Measurements from ENCODE around the gene ANO9. TPM values are rescaled to one million over a fixed set of nuclear protein-coding genes. Genes with fewer than 3 reads are reported as not detected.

ANO9 gene
- total and polyA plus RNA-seq, 9 donors: 0.12 to 11.4 (median 0.77) TPM

DNA sequence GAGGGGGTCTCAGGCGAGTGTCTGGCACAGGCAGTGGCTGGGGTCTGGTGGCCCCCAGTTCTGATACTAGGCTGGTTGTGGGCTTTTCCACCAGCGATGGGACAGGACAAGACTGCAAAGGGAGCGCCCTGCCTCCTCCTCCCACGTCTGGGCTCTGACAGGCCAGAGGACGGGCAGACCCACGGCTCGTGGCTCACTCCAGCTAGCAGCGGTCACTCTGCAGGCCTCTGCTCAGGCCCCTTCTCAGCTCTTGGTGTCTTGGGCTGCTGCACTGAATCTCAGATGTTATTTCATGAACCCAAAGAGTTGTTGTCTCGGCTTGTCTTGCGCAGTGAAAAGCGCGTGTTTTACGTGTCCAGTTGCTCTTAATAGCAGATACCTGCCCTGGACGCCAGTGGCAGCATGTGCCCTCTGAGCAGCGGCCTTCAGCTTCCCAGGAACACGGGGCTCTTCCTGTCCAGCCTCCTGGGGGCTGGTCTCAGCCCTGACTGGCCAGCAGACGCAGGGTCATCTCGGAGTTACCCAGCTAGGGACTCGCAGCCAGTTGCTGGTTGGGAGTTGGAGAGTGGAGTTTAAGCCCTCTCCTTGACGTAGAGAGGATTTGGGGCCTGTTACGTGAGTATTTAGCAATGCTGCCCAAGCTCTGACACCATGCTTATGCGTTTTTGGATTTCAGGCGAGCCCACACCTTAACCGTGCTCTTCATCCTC is 17.9 kb upstream of the ANO9 start:
- Histone ChIP-seq H3K9me3 (no peaks in the 10 kb centered on the region), H3K36me3 (no peaks in the 10 kb centered on the region), H3K27ac (no peak overlapping the region), H3K4me3 (no peak overlapping the region), H3K4me1 (ENCODE audit: insufficient read depth) (no peaks in the 10 kb centered on the region), H3K27me3 (no peaks in the 10 kb centered on the region)
- intact Hi-C loops (cut with DNase I): loop anchor here in 1 of 4 donors (10.0 kb wide), 1 partner anchor 45 kb away; the partner anchor contains the start of gene RNH1
- WGBS, 3 donors: 91 to 95% (median 93%) methylated on average over 22 to 24 of the region's 24 CpGs
- TF ChIP-seq EP300 (IDR thresholded peaks at IDR 0.05) (no peak), POLR2A (IDR thresholded peaks at IDR 0.05) (no peak)
- TF ChIP-seq, protein P1, sequence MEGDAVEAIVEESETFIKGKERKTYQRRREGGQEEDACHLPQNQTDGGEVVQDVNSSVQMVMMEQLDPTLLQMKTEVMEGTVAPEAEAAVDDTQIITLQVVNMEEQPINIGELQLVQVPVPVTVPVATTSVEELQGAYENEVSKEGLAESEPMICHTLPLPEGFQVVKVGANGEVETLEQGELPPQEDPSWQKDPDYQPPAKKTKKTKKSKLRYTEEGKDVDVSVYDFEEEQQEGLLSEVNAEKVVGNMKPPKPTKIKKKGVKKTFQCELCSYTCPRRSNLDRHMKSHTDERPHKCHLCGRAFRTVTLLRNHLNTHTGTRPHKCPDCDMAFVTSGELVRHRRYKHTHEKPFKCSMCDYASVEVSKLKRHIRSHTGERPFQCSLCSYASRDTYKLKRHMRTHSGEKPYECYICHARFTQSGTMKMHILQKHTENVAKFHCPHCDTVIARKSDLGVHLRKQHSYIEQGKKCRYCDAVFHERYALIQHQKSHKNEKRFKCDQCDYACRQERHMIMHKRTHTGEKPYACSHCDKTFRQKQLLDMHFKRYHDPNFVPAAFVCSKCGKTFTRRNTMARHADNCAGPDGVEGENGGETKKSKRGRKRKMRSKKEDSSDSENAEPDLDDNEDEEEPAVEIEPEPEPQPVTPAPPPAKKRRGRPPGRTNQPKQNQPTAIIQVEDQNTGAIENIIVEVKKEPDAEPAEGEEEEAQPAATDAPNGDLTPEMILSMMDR (IDR thresholded peaks at IDR 0.05): no peak
- no peak for DNase-seq

DNA sequence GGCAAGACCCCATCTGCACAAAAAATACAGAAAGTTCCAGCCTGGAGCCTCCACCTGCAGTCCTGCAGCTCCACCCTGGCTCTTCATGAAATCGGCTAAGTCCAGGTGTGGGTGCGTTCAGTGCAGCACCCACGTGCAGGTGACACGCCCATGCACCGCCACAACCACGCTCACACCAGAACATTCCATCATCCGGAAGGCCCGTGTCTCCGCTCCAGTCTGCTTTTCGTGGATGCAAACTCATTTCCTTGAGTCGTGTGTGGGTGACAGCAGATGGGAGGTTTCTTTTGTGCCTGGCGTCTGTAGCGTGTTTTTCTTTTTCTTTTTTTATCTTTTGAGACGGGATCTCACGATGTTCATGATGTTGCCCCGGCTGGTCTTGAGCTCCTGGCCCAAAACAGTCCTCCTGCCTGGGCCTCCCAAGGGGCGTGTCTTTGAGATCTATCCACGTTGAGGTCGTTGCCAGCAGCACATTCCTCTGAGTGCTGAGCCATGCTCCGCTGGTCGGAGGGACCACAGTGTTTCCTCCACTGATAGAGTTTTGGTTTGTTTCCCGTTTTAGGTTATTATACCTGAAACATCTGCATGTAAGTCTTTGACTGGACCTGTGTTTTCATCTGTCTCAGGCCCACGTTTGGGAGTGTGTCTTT is 15.4 kb upstream of the ANO9 start:
- Histone ChIP-seq H3K27me3 (no peaks in the 10 kb centered on the region), H3K36me3 (no peaks in the 10 kb centered on the region), H3K27ac (no peak overlapping the region), H3K4me1 (ENCODE audit: insufficient read depth) (no peaks in the 10 kb centered on the region), H3K9me3 (no peaks in the 10 kb centered on the region), H3K4me3 (no peak overlapping the region)
- WGBS, 3 donors: 69 to 72% (median 70%) methylated on average over 23 of the region's 23 CpGs
- no peak for DNase-seq
- intact Hi-C loops (cut with DNase I): loop anchor here in 1 of 4 donors (10.0 kb wide), 1 partner anchor 48 kb away; the partner anchor contains the start of gene RNH1
- TF ChIP-seq POLR2A (IDR thresholded peaks at IDR 0.05) (no peak), EP300 (IDR thresholded peaks at IDR 0.05) (no peak)
- TF ChIP-seq, protein P1 (IDR thresholded peaks at IDR 0.05): no peak

DNA sequence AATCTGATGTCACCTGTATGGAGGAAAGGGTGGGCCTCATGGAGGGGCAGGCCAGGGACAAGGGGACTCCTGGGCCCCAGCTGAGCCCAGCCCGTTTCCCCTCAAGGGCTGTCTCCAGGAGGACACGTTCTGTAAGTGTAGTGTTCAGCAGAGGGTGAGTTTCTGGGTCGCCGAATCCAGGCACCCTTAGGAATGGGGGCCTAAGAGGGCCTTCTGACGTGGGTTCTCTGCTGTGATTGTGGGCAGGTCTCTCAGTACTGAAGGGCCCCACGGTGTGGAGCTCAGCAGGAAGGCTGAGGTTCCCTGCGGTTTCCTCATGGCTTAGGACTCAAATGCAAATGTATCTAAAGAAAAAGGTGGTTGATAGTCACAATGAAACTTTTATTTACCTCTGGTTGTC is 14.7 kb upstream of the ANO9 start:
- 68 to 84% (median 83%) methylated on average over 7 of the region's 7 CpGs for WGBS, 3 donors
- H3K4me1 ChIP-seq (ENCODE audit: insufficient read depth): no peaks in the 10 kb centered on the region
- no peak overlapping the region for H3K27ac ChIP-seq
- intact Hi-C loops (cut with DNase I): loop anchor here in 1 of 4 donors (10.0 kb wide), 1 partner anchor 48 kb away; the partner anchor contains the start of gene RNH1
- no peaks in the 10 kb centered on the region for H3K27me3 ChIP-seq
- no peak for DNase-seq
- H3K36me3 ChIP-seq: no peaks in the 10 kb centered on the region
- no peak overlapping the region for H3K4me3 ChIP-seq
- TF ChIP-seq EP300 (IDR thresholded peaks at IDR 0.05) (no peak), POLR2A (IDR thresholded peaks at IDR 0.05) (no peak)
- TF ChIP-seq, protein P1 (IDR thresholded peaks at IDR 0.05): no peak
- no peaks in the 10 kb centered on the region for H3K9me3 ChIP-seq

DNA sequence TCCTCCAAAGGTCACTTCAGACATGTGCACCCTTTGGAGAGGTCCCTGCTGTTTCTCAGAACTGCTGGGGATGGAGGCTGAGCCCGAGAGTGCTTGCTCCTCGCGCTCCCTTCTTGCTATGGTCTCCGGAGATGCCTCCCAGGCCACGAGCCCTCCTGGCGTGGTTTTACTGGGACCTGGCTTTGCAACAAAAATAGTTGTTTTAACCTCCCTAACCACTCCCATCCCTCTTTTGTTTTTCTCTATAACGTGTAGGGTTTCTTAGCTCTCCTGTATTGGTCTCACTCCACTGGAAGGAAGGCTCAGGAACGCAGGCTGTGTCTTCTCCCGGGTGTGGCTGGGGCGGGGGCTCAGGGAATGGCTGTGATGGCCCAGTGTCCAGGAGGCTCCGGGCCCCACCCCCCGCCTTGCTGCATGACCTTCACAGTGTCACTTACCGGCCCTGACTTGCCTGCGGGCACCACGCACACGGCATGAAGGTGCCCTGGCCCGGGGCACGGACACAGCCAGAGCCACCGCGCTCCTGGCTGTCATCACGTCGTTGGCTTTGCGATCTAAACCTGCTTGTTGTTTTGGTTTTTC is 13.8 kb upstream of the ANO9 start:
- Histone ChIP-seq H3K27ac (no peak overlapping the region), H3K27me3 (no peaks in the 10 kb centered on the region), H3K4me1 (ENCODE audit: insufficient read depth) (no peaks in the 10 kb centered on the region), H3K9me3 (no peaks in the 10 kb centered on the region), H3K36me3 (no peaks in the 10 kb centered on the region), H3K4me3 (no peak overlapping the region)
- WGBS, 3 donors: 75 to 77% (median 77%) methylated on average over 23 of the region's 23 CpGs
- DNase-seq: no peak
- no peak for TF ChIP-seq POLR2A (IDR thresholded peaks at IDR 0.05)
- TF ChIP-seq, protein P1 (IDR thresholded peaks at IDR 0.05): no peak
- TF ChIP-seq EP300 (IDR thresholded peaks at IDR 0.05): no peak
- intact Hi-C loops (cut with DNase I): loop anchor here in 1 of 4 donors (10.0 kb wide), 1 partner anchor 49 kb away; the partner anchor contains the start of gene RNH1
